ENCODE results near the gene HCN4.

DNA sequence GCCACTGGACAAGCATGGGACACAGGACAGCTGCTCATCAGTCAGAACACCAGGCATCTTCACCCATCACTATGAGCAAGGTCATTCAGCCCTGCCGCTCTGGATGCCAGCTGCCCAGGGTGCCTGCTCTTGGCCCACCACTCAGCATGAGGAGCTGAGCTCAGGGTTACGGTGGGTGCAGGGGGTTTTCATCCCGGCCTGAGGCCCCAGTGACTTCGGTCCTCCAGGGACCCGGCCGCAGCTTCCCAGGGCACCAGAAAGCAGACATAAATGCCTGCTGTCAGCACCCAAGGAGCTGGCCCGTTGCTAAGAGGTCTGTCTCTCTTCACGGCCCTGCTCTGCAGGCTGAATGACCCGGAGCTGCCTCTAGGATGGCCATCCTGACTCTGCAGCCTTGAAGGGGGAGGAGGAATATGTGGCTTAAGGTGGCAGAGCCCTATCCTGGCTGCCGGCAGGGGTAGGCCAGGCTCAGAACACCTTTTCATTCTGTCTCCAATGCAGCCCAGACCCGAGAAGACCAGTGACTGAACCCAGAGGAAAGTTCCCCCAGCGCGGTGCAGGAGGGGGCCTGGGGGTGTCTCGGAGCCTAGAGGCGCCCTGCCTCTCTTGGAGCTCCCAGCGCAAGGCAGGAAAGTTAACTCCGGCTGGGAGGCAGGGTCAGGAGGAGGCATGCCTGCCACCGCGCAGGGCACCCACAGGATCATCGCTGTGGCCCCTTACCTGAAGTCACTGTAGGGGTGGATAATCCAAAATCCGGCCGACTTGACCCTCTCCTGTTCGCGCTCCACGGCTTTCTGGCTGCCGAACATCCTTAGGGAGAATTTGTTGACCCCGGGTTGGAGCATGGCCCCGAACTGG, 1.8 kb downstream of the HCN4 start:
- TF ChIP-seq CTCF (IDR thresholded peaks at IDR 0.05) (no peak), POLR2A (IDR thresholded peaks at IDR 0.05) (no peak)

Measured in esophagus squamous epithelium (tissue), 4 donors.